Adrenal gland (tissue), 5 donors: ENCODE results near the gene KIF6.

ENCODE experiments used
- POLR2A ChIP-seq, 2 donors: fragments of 450-650 bp; IDR thresholded peaks; one replicate each; pipeline ENCODE4 v1.6.1; 2017; ENCODE audit warnings: antibody characterized with exemption in 2 of 2, mild to moderate bottlenecking in 2 of 2, moderate library complexity in 1 of 2
- TF ChIP-seq, protein P1 (sequence below), 6 experiments: fragments of 450-650 bp in 4 of 6; fragments of 200-600 bp in 2 of 6; sonication (generic) in 1 of 6; IDR thresholded peaks; 1 replicate in 5 of 6; 2 replicates in 1 of 6; pipeline versions ENCODE4 v1.5.1 to v1.8.0; 2016 to 2021; ENCODE audit warnings: antibody characterized with exemption in 6 of 6, mild to moderate bottlenecking in 2 of 6, moderate library complexity in 1 of 6
- donor health status: DM: no; HTN: no; CAD: no.

DNA sequence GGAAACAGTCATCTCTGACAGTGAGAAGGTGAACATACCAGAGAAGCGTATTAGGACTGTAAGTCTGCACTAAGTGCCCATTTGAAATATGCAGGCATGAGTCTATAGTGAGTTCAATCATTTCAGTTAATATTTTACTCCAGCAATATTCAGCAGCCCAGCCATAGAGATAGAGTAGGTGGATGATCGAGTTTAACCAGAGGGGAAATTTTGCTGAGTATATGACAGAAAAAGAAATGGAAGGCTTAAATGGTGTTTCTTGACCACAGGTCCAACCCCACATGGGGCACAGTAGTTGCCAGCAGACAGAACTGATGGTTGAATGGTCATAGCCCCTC, 39.8 kb downstream of the KIF6 start:
- no peak for TF ChIP-seq POLR2A (IDR thresholded peaks at IDR 0.05)
- TF ChIP-seq, protein P1, sequence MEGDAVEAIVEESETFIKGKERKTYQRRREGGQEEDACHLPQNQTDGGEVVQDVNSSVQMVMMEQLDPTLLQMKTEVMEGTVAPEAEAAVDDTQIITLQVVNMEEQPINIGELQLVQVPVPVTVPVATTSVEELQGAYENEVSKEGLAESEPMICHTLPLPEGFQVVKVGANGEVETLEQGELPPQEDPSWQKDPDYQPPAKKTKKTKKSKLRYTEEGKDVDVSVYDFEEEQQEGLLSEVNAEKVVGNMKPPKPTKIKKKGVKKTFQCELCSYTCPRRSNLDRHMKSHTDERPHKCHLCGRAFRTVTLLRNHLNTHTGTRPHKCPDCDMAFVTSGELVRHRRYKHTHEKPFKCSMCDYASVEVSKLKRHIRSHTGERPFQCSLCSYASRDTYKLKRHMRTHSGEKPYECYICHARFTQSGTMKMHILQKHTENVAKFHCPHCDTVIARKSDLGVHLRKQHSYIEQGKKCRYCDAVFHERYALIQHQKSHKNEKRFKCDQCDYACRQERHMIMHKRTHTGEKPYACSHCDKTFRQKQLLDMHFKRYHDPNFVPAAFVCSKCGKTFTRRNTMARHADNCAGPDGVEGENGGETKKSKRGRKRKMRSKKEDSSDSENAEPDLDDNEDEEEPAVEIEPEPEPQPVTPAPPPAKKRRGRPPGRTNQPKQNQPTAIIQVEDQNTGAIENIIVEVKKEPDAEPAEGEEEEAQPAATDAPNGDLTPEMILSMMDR (IDR thresholded peaks at IDR 0.05): no peak
